Measurements from ENCODE around the gene SNW1. TPM values are rescaled to one million over a fixed set of nuclear protein-coding genes. Genes with fewer than 3 reads are reported as not detected.
"Not testable (repeated sequence)": the region's sequence is repeated elsewhere in the genome, so short reads cannot be mapped to it uniquely, and the experiment has no call there.

Gene SNW1
- total RNA-seq, 2 donors from 2014 or later = 69.6 to 81.9 TPM

- intact Hi-C loops (cut with DNase I) = no loop called here
- no peaks in the 10 kb centered on the region for H3K9me3 ChIP-seq
- no peak overlapping the region for H3K27ac ChIP-seq
- TF ChIP-seq, protein P1, sequence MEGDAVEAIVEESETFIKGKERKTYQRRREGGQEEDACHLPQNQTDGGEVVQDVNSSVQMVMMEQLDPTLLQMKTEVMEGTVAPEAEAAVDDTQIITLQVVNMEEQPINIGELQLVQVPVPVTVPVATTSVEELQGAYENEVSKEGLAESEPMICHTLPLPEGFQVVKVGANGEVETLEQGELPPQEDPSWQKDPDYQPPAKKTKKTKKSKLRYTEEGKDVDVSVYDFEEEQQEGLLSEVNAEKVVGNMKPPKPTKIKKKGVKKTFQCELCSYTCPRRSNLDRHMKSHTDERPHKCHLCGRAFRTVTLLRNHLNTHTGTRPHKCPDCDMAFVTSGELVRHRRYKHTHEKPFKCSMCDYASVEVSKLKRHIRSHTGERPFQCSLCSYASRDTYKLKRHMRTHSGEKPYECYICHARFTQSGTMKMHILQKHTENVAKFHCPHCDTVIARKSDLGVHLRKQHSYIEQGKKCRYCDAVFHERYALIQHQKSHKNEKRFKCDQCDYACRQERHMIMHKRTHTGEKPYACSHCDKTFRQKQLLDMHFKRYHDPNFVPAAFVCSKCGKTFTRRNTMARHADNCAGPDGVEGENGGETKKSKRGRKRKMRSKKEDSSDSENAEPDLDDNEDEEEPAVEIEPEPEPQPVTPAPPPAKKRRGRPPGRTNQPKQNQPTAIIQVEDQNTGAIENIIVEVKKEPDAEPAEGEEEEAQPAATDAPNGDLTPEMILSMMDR (IDR thresholded peaks at IDR 0.05) = no peak
- H3K4me3 ChIP-seq = no peak overlapping the region
- no peaks in the 10 kb centered on the region for H3K4me1 ChIP-seq
- no peaks in the 10 kb centered on the region for H3K27me3 ChIP-seq
- H3K9ac ChIP-seq (ENCODE audit: low read depth in 2 of 2, low read length in 2 of 2) = no peak overlapping the region
- no peaks in the 10 kb centered on the region for H3K36me3 ChIP-seq
- no peak for DNase-seq
Observed at GRCh38 chr14:77790566-77791224, 29.7 kb upstream of the SNW1 start.

- TF ChIP-seq, protein P1 (IDR thresholded peaks at IDR 0.05) = no peak
- Histone ChIP-seq H3K27ac (no peak overlapping the region), H3K9me3 (no peaks in the 10 kb centered on the region), H3K4me1 (no peaks in the 10 kb centered on the region), H3K27me3 (no peaks in the 10 kb centered on the region), H3K4me3 (no peak overlapping the region), H3K9ac (ENCODE audit: low read depth in 2 of 2, low read length in 2 of 2) (no peak overlapping the region), H3K36me3 (no peaks in the 10 kb centered on the region)
- DNase-seq = no peak
- intact Hi-C loops (cut with DNase I) = no loop called here
Observed at GRCh38 chr14:77786148-77786547, 25.2 kb upstream of the SNW1 start.

DNA sequence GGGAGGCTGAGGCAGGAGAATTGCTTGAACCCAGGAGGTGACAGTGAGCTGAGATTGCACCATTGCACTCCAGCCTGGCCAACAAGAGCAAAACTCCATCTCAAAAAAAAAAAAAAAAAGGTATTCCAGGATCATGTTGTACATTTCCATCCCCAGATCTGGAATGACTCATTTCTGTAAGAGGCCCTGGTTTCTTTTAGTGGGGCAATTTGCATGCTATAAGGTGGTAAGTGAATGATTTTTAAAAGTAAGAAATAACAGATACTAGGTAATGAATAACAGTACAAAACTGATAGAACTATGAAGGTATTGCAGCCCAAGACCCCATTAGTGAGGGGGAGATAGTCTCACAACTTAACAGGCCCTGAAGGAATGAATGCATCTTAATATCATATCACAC is 21.2 kb upstream of the SNW1 start:
- Histone ChIP-seq H3K4me3 (no peak overlapping the region), H3K9me3 (no peaks in the 10 kb centered on the region), H3K9ac (ENCODE audit: low read depth in 2 of 2, low read length in 2 of 2) (no peak overlapping the region), H3K4me1 (no peaks in the 10 kb centered on the region), H3K27me3 (no peaks in the 10 kb centered on the region), H3K27ac (no peak overlapping the region), H3K36me3 (no peaks in the 10 kb centered on the region)
- TF ChIP-seq, protein P1 (IDR thresholded peaks at IDR 0.05) = no peak
- DNase-seq = no peak
- intact Hi-C loops (cut with DNase I) = no loop called here

DNA sequence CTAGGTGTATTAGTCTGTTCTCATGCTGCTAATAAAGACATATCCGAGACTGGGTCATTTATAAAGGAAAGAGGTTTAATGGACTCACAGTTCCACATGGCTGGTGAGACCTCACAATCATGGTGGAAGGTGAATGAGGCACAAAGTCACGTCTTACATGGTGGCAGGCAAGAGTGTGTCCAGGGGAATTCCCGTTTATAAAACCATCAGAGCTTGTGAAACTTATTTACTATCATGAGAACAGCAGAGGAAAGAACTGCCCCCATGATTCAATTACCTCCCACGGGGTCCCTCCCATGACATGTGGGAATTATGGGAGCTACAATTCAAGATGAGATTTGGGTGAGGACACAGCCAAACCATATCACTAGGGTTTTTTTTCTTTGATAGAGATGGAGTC is 13.0 kb upstream of the SNW1 start:
- H3K9me3 ChIP-seq; intact Hi-C loops (cut with DNase I); H3K9ac ChIP-seq (ENCODE audit: low read depth in 2 of 2, low read length in 2 of 2); H3K27me3 ChIP-seq; H3K36me3 ChIP-seq; H3K4me1 ChIP-seq; H3K27ac ChIP-seq; H3K4me3 ChIP-seq; DNase-seq: not testable (repeated sequence)

- intact Hi-C loops (cut with DNase I); H3K4me3 ChIP-seq; H3K9me3 ChIP-seq; H3K27me3 ChIP-seq; H3K9ac ChIP-seq (ENCODE audit: low read depth in 2 of 2, low read length in 2 of 2); H3K4me1 ChIP-seq; H3K36me3 ChIP-seq; DNase-seq; H3K27ac ChIP-seq: not testable (repeated sequence)
Observed at GRCh38 chr14:77768442-77769069, 7.6 kb upstream of the SNW1 start.

- Histone ChIP-seq H3K4me1 (peaks cover 13% of the 10 kb centered on the region), H3K9me3 (no peaks in the 10 kb centered on the region), H3K9ac (ENCODE audit: low read depth in 2 of 2, low read length in 2 of 2) (no peak overlapping the region), H3K4me3 (no peak overlapping the region), H3K27ac (no peak overlapping the region), H3K36me3 (no peaks in the 10 kb centered on the region), H3K27me3 (no peaks in the 10 kb centered on the region)
- TF ChIP-seq, protein P1 (IDR thresholded peaks at IDR 0.05) = no peak
- DNase-seq = no peak
- intact Hi-C loops (cut with DNase I) = loop anchor here (5.0 kb wide), 1 partner anchor 38 kb away; the partner anchor contains the start of gene ADCK1
Observed at GRCh38 chr14:77763978-77764377, 3.0 kb upstream of the SNW1 start.
